ENCODE measurements around the gene FOXO1. TPM values are rescaled to one million over a fixed set of nuclear protein-coding genes. Genes with fewer than 3 reads are reported as not detected.

The FOXO1 gene
- total RNA-seq, 1 experiment from 2014 or later, result 6.2 TPM

- no peak for DNase-seq (ENCODE audit: low read depth)
These were observed 56.3 kb downstream of the FOXO1 start for GRCh38 chr13:40609972-40610726.

DNA sequence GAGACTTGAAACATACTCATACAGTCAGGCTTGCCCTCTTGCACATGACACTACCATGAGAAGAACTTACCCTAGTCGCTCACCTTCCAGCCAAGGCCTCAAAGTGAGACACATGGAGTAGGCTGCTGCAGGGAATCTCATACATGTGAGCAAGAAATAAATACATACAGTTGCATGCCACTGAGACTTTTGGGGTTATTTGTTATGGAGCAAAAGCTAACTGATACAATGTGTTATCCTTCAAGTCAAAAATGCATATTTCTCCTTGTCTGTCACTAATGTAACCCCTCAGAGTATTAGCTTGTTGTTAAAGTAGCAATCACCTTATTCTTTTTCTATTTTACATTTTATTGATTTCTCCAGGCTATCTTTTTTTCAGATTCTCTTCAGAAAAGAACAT is 58.1 kb downstream of the FOXO1 start:
- no peak for DNase-seq (ENCODE audit: low read depth)

DNA sequence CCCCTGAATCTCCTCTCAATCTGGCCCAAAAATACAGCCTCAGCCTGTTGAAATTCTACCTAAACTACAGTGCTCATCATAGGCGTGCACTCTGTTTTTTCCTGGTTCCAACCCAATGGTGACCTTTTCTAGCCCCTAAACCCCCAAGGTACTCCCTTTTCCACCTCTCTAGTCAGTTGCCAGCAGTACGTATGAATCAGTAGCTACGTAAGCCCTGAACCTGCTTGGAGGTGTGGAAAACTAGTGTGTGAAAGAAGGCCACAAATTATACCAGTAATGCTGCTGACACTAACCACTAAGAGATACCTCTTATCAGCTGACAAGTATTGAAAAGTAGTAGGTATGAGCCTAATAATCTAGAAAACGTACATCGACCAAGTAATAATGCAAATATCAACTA is 60.9 kb downstream of the FOXO1 start:
- no peak for DNase-seq (ENCODE audit: low read depth)

DNA sequence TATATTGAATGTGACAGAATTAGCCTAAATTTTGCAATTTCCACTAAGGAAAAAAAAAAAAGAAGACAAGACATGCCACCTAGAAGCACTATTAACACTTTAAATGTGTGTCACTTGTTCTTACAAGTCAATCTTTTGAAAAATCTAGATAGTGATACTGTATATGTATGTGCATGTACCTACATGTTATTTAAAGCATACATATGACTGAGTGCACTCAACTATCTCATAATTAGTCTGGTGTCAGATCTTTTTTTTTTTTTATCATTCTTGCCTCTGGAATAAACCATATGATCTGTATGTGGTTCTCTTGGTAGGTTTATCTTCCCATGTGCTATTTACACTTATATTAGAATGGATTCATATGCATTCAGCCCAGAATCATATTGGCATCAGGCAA is 62.3 kb downstream of the FOXO1 start:
- DNase-seq (ENCODE audit: low read depth), result no peak

DNA sequence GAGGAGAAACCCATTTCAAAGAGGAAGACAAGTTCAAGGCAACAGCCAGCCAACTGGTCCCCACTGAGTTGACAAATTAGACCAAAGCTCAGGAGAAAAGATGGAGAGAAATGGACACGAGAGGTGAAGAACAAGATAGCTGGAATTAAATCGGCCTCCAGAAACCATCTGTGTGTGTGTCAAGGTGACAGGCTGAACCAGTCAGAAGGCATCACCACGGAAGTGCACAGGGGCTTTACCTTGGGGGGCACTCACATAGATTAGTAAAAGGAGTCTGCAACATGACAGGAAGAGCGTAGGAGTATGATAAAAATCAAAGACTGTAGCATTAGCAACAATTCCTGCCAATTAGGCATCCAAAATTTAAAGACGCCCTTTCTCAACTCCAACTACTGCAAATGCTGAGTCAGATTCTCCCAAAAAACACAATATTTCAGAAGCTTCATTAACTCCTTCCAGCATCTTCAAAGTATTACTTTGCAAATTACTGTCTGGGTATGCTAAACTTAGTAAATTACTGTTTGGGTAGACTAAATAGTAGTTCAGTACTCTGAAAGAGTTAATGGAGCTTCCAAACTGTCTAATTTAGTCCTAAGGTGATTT is 66.2 kb downstream of the FOXO1 start:
- no peak for DNase-seq (ENCODE audit: low read depth)

DNA sequence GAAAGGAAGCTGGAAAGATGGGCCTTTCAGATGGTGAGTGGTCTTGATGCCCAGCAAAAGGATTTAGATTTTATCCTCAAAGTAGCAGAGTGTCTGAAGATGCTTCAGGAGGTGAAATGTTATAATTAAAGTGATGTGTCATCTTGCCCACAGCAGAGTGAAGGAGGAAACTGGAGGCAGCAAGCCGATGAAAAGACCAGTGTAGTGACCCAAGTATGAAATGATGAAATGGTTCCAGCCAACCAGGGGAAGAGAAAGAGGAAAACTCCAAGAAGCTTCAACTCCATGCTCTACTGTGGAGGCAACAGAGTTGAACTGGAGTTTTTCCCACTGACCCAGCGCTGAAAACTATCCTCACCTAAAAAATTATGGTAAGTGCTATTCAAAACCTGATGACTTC is 66.7 kb downstream of the FOXO1 start:
- no peak for DNase-seq (ENCODE audit: low read depth)

- DNase-seq (ENCODE audit: low read depth), result no peak
These were observed 67.3 kb downstream of the FOXO1 start for GRCh38 chr13:40599124-40599523.

DNA sequence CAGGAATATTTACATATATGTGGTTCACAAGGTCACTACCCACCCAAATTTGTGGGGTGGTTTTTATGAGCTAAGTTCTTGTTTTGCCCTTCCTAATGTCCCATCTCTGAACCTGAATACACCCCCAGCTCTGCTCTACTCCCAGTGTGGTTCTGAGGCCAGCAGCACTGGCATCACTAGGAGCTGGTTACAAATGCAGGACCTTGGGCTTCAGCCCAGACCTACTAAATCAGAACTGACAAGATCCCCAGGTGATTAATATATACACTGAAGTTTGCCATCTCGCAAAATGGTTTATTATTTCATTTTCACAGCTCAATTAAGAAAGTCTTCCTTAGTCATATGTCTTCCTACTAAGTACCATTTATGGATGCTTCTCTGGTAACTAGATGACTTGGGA is 67.9 kb downstream of the FOXO1 start:
- no peak for DNase-seq (ENCODE audit: low read depth)

DNA sequence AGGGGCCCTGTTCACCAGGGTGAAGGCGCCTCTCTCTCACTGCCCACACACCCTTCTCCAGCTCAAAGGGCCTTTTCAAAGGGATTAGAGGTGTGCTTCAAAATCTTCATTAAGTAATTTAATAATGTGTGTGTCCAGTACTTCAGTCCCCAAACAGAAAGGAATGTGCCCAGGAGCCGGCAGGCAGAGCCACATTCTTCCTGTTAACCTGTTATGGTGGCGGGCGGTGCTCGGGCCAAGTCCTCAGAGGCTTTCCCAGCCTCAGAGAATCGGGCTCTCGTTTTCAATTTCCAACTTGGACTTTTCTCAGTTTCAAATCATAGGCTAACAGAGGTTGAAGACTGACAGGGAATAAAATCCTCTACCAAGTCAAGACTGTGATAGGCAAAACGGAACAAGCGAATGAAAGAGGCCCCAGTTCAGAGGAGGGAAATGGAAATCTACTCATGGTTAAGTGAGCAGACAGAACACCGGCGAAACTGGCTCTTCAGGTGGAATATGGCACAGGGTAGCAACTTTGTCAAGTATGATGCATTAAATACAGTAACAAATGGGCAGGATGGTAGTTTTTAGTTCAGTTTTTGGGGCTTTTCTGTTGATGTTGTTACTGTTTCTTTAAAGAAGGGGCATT is 68.6 kb downstream of the FOXO1 start:
- DNase-seq (ENCODE audit: low read depth), result no peak

- no peak for DNase-seq (ENCODE audit: low read depth)
These were observed 70.0 kb downstream of the FOXO1 start for GRCh38 chr13:40596484-40596883.

DNA sequence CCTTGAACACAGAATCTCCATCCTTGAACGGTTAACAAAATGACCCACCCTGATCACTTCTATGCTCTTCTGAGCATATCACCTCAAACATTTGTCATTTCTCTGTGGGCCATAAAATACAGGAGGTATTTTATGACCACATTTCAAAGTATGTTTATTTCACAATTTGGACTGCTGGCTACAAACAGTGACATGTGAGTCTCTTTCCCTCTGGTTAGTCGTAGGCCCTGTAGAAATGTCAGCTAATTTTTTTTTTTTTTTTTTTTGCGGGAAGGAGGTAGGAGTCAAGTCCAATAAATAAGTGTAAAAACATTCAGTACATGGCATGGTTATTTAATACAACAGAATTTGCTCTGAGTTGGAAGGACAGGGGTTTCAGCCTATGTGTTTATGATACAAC is 70.7 kb downstream of the FOXO1 start:
- peak; percentile 39 for DNase-seq (ENCODE audit: low read depth)

DNA sequence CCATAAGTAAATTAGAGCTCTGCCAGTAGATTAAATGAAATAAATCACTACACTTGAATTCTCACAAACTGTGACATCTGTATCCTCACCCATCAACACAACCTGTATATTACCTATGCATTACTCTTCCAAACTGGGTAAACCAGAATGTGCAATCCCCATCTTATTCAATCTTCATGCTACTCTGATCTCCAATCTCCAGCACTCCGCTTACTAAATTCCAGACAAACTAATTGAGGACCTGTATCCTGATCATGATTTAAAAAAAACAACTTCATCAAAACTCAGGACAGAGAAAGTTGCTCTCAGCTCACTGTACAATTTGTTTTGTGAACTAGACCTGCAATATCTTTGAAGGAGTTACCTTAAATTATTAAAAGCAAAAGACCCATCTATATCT is 74.4 kb downstream of the FOXO1 start:
- DNase-seq (ENCODE audit: low read depth), result no peak

GRCh38 chr13:40591091-40591490 is 75.3 kb downstream of the FOXO1 start:
- no peak for DNase-seq (ENCODE audit: low read depth)

GRCh38 chr13:40590112-40590862 is 76.2 kb downstream of the FOXO1 start:
- peak; percentile 72 for DNase-seq (ENCODE audit: low read depth)

- peak; percentile 98 for DNase-seq (ENCODE audit: low read depth)
These were observed 76.9 kb downstream of the FOXO1 start for GRCh38 chr13:40589285-40590109.

GRCh38 chr13:40588101-40588500 is 78.3 kb downstream of the FOXO1 start:
- no peak for DNase-seq (ENCODE audit: low read depth)

DNA sequence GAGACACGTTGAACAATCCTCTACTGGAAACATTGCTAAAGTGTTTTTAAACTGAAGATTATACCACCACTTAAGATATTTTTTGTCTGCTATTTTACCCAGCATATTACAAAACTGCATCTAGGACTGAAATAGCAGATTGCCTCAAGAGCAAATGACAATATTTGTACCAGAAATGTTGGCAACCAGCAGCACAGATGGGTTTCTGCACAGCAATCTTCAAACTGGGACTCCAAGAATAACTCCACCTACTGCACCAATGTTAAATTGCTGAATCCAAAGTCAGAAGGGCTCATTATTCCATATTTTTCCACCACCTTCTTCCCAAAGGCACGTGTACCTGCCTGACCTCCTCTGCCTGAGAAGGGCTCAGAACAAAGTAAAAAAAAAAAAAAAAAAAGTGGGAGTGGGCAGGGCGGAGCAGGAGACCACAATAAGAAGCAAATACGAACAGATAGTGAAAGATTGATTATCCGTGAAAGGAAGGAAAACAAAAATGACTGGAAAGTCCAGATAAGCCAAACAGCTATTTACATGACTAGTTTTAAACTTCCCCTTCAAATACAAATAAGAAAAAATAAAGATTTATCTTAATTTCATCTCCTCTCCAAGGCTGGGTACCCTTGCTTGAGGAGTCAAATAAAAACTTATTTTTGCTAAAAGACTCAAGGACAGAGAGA is 79.4 kb downstream of the FOXO1 start:
- DNase-seq (ENCODE audit: low read depth), result no peak

DNA sequence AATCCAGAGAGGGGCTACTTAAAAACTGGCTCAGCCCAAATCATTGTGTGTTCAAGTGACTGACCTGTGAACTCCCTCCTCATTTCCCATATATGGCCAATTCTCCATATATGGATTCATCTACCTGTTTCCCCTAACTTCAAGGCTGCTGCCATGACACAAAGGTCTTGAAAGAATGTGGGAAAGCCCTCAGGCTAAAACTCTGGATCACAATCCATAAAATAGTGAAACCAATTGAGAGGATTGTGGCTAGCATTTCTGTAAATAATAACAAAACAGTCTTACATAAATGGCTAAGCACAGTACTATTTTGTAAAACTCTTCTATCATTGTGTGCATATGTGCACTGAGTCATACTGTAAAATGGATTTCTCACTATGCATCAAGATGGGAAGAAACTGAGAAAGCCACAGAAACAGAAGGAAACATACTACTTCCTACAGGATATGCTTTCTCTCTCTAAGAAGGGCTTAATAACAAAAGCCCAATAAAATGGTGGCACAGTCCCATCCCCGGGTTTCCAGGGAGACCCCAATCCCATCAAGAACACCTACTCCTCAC is 80.5 kb downstream of the FOXO1 start:
- DNase-seq (ENCODE audit: low read depth), result peak; percentile 37

DNA sequence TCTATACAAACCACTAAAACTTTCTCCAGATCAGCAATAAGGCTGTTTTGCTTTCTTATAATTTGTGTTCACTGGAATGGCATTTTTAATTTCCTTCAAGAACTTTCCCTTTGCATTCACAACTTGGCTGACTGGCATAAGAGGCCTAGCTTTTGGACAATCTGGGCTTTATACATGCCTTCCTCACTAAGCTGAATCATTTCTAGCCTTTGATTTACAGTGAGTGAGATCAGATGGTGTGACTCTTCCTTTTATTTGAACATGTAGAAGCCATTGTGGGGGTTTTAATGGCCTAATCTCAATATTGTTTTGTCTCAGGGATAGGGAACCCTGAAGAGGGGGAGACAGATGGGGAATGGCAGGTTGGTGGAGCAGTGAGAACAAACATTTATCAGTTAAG is 82.7 kb downstream of the FOXO1 start:
- no peak for DNase-seq (ENCODE audit: low read depth)

DNA sequence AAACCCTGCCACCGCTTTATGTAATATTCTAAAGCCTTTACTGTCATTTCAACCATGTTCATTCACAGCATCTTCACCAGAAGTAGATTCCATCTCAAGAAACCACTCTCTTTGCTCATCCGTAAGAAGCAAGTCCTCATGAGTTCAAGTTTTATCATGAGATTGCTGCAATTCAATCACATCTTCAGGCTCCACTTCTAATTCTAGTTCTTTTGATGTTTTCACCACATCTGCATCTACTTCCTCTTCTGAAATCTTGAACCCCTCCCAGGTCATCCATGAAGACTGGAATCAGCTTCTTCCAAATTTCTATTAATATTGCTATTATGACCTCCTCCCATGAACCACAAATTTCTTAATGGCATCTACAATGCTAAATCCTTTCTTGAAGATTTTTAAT is 83.9 kb downstream of the FOXO1 start:
- no peak for DNase-seq (ENCODE audit: low read depth)

GRCh38 chr13:40581277-40581579 is 85.2 kb downstream of the FOXO1 start:
- DNase-seq (ENCODE audit: low read depth), result no peak

All from LHCN-M2 (cell line).